NCI-H345 treated with DMSO at 0.1 percent for 48 hours (cell line): ENCODE data around the gene KIF23.

Experiments used
- DNase-seq: peaks from one replicate; lab custom pipeline; 2025; ENCODE audit not compliant: unreplicated experiment; lab: John Stamatoyannopoulos, UW

KIF23 gene

GRCh38 chr15:69462493-69463181, 48.5 kb downstream of the KIF23 start:
- peak; percentile 81 for DNase-seq

- DNase-seq = no peak
These were observed 49.1 kb downstream of the KIF23 start for GRCh38 chr15:69463182-69463756.

DNA sequence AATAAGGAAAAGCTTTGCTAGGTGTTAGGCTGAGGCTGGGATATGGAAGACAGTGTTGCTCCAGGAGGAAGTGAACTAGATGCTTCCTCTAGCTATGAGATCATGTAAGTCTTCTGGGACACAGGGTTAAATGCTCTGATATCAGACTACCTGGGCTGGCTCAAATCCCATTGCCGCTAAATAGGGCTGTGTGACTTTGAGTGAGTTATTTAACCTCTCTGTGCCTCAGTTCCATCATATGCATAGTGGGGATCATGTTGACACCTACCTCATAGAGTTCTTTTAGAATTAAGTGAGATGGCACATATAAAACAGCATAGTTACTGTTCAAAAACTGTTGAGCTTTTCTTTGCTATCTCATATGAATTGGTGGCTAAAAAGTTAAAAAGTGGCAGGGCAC, 51.1 kb downstream of the KIF23 start:
- no peak for DNase-seq

GRCh38 chr15:69466733-69467132, 52.6 kb downstream of the KIF23 start:
- DNase-seq = no peak

DNA sequence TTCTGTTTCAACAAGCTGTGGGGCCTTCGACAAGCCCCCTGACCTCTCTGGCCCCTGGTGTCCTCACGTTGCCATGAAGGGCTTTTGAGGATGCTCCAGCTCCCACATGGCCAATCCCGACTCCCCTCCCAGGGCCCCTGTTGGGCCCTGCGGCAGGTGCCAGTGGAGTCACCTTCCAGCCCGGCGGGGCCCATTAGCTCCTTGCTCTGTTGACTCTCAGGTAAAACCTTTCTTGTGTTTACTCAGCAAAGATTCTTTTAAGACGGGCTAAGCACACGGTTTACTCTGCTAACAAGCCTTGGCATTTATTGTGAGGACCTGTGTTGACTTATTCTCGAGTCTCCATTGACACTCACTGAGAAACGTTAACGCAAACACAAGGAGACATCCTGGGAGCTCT, 53.5 kb downstream of the KIF23 start:
- DNase-seq = no peak

- DNase-seq = peak; percentile 77
These were observed 54.3 kb downstream of the KIF23 start for GRCh38 chr15:69468241-69469121.

- no peak for DNase-seq
These were observed 55.5 kb downstream of the KIF23 start for GRCh38 chr15:69469467-69470201.

- no peak for DNase-seq
These were observed 57.9 kb downstream of the KIF23 start for GRCh38 chr15:69472046-69472445.

DNA sequence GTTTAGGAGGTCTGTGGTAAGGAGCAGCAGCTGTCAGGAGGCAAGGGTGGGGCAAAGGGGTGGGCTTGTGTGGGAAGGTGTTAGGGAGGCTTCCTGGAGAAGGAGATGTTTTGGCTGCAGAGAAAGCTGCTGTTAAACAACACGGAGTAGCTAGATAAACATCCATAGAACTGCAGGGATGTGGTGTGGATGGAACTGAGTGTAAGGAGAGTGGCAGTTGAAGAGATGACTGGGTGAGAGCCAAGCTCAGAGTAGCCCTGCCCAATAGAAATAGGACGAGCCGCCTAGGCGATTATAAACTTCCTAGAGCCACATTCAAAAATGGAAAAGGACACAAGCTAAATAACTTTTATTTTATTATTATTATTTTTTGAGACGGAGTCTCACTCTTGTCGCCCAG, 58.4 kb downstream of the KIF23 start:
- DNase-seq = no peak

DNA sequence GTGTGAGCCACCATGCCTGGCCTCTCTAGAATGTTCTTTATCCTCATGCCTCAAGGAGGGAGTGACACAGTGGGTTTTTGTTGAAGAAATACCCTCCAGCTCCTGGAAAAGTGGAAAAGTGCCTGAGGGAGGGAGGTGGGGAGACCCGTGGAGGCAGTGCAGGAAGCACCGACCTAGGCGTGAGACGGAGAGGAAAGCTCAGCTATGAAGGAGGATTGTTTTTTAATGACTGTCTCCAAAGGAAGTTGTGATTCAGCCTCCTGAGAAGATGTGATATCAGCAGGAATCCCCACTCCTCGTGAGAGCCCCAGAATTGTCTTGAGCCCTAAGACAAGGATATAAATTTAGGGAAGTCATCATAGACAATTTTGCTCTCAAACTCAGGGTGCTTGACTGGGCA, 60.1 kb downstream of the KIF23 start:
- no peak for DNase-seq

DNA sequence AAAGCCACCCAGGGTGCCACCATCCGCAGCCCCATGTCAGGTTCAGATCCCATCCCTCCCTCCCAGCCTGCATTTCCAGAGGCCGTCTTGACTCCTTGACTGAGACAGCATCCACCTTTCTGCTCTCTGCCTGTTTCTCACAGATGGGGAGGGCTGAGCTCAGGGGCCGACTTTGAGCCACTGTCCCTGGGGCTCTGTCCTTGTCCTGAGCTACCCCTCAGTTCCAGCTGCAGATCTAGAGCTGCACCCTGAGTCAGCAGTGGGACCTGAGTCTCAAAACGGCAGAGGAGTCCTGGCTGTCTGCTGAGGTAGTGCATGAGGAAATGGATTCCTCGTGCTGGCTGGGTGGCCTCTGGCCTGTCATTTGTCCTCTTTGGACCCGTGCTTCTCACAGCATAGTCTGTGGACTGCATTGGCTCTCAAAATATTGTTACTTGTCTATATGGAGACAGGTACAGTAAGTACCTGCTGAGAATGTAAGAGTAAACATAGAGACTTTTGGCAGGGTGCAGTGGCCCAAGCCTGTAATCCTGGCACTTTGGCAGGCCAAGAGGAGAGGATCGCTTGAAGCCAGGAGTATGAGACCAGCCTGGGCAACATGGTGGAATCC, 60.8 kb downstream of the KIF23 start:
- no peak for DNase-seq

- peak; percentile 10 for DNase-seq
These were observed 61.7 kb downstream of the KIF23 start for GRCh38 chr15:69475769-69476358.

DNA sequence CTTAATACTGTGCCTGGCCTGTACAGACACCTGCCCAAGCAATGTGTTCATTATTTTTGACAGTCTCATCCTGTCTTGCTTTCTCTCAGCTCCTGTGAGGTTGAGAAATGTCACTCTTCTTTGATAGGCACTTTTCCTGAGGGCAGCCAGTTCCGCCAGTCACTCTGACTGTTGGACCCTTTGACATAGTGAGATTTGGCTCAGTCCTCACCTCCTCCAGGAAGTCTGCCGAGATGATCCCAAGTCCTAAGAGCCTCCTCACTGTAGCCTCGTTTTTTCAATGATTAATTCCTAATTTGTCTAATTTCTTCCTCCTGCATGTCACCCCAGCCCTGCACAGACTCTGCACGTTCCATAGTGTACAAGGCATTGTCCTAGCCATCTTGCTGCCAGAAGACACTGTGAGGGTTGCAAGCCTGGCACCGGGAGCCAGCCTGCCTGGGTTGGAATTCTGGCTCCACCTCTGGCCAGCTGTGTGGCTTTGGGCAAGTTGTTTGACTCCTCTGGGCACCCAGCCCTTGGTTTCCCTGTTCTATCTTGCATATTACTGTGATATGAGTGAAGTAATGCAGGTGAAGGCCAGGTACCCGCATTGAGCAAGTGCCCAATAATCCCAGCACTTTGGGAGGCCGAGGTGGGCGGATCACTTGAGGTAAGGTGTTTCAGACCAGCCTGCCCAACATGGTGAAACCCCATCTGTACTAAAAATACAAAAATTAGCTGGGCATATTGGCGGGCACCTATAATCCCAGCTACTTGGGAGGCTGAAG, 62.7 kb downstream of the KIF23 start:
- no peak for DNase-seq

DNA sequence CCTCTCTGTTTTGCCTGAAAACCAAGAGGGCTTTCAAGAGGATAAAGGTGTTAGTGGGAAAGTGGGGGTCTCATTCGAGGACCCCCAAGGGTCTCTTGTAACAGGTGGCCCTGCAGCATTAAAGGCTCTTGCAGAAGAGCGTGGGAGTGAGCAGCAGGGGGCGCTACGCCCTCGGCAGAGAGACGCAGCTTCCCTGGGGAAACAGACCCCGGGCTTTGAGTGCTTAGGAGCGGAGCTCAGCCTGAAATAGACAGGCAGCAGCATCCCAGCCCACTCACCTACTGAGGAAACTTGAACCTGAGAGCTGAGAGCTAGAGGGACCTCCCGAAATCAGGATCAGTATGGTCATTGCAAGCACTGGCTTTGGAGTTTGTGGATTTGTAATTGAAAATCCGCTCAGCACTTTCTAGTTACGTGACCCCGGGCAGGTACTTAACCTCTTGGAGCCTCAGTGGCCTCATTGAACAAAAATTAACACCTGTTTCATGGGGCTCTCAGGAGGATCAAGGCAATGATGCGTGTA, 64.2 kb downstream of the KIF23 start:
- peak; percentile 57 for DNase-seq

DNA sequence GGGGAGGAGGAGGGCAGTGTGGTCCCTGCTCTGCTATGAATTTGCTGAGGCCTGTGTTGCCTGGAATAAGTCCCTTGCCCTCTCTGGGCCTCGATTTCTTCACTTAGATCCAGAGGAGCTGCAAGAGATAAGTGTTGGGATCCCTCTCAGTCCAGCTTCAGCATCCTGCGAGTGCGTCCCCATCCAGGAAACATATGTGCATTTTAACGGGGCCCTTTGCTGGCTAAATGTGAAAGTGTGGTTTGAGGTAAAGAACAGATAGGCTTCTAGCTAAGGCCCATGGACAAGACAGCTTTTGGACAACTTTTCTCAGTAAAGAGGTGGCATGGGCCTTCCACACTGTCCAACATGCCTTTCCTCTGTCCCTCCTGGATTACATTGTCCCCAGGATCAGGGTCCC, 64.9 kb downstream of the KIF23 start:
- no peak for DNase-seq

GRCh38 chr15:69479971-69480370, 65.8 kb downstream of the KIF23 start:
- no peak for DNase-seq

- DNase-seq = no peak
These were observed 66.8 kb downstream of the KIF23 start for GRCh38 chr15:69480932-69481331.

GRCh38 chr15:69482686-69483256, 68.6 kb downstream of the KIF23 start:
- DNase-seq = no peak

- DNase-seq = no peak
These were observed 70.7 kb downstream of the KIF23 start for GRCh38 chr15:69484837-69485236.
